SK-N-SH (cell line): ENCODE results near the gene TPSG1.
"Not testable (repeated sequence)": the region's sequence is repeated elsewhere in the genome, so short reads cannot be mapped to it uniquely, and the experiment has no call there.

Experiments used
- CHD2 ChIP-seq: fragments of 150-350 bp; IDR thresholded peaks from 2 replicates; pipeline ENCODE4 v1.6.1; 2018; ENCODE audit warnings: low read length; ENCODE audit not compliant: partially characterized antibody
- CTCF ChIP-seq: fragments of 200-600 bp; sonication (generic); IDR thresholded peaks from 2 replicates; pipeline ENCODE4 v1.6.1; 2017; ENCODE audit warnings: antibody characterized with exemption, mild to moderate bottlenecking, moderate library complexity
- GABPA ChIP-seq: IDR thresholded peaks from 2 replicates; pipeline ENCODE4 v1.4.0; 2012; ENCODE audit warnings: low read depth, mild to moderate bottlenecking
- MAX ChIP-seq: IDR thresholded peaks from 2 replicates; pipeline ENCODE4 v1.4.0; 2012; ENCODE audit warnings: low read depth
- TAF1 ChIP-seq: IDR thresholded peaks from 2 replicates; pipeline ENCODE4 v1.6.1; 2012; ENCODE audit warnings: low read depth, mild to moderate bottlenecking, low read length, moderate library complexity, borderline replicate concordance
- USF2 ChIP-seq: fragments of 150-350 bp; IDR thresholded peaks from 2 replicates; pipeline ENCODE4 v1.6.1; 2017; ENCODE audit warnings: antibody characterized with exemption, low read length, low read depth, borderline replicate concordance

- not testable (repeated sequence) for TF ChIP-seq CTCF, CHD2, GABPA, TAF1, USF2, MAX
Measured at GRCh38 chr16:1243363-1243762, 18.3 kb upstream of the TPSG1 start.
